IPS DF 19.7 (cell line): ENCODE measurements around the gene ZGPAT.

Source experiments
- DNase-seq: peaks from one replicate; pipeline ENCODE4 v3.0.0-alpha.2; 2013; ENCODE audit warnings: low read depth, low spot score

Gene ZGPAT

GRCh38 chr20:63692436-63693082 is 15.3 kb upstream of the ZGPAT start:
- no peak for DNase-seq

GRCh38 chr20:63693083-63693732 is 14.6 kb upstream of the ZGPAT start:
- DNase-seq, result no peak

- no peak for DNase-seq
Measured at GRCh38 chr20:63693733-63694583, 13.9 kb upstream of the ZGPAT start.

- no peak for DNase-seq
Measured at GRCh38 chr20:63694584-63695423, 13.0 kb upstream of the ZGPAT start.

- no peak for DNase-seq
Measured at GRCh38 chr20:63695424-63696305, 12.2 kb upstream of the ZGPAT start.

- no peak for DNase-seq
Measured at GRCh38 chr20:63696306-63696627, 11.6 kb upstream of the ZGPAT start.

GRCh38 chr20:63696628-63697356 is 11.0 kb upstream of the ZGPAT start, which contains the start of gene TNFRSF6B:
TNFRSF6B (plus strand) TSS chr20:63696652; CDS start chr20:63696768, 116 bp downstream.
- DNase-seq, result no peak

GRCh38 chr20:63697357-63697867 is 10.4 kb upstream of the ZGPAT start:
- DNase-seq, result no peak

GRCh38 chr20:63697868-63698545 is 9.8 kb upstream of the ZGPAT start:
- no peak for DNase-seq

GRCh38 chr20:63698739-63699465 is 8.9 kb upstream of the ZGPAT start:
- no peak for DNase-seq

GRCh38 chr20:63699466-63700198 is 8.2 kb upstream of the ZGPAT start:
- no peak for DNase-seq

- no peak for DNase-seq
Measured at GRCh38 chr20:63700199-63701050, 7.4 kb upstream of the ZGPAT start.

- DNase-seq, result no peak
Measured at GRCh38 chr20:63701051-63701328, 6.8 kb upstream of the ZGPAT start.

- DNase-seq, result no peak
Measured at GRCh38 chr20:63701329-63702035, 6.4 kb upstream of the ZGPAT start.

- no peak for DNase-seq
Measured at GRCh38 chr20:63702036-63702665, 5.7 kb upstream of the ZGPAT start.
